ENCODE measurements around the gene ZFYVE28. TPM values are rescaled to one million over a fixed set of nuclear protein-coding genes. Genes with fewer than 3 reads are reported as not detected.
A peak's percentile ranks its signal among the peaks of the same experiment; 100 is the strongest.

ZFYVE28 gene
- total and polyA plus RNA-seq, 11 donors = 2.6 to 11.9 (median 5.5) TPM

DNA sequence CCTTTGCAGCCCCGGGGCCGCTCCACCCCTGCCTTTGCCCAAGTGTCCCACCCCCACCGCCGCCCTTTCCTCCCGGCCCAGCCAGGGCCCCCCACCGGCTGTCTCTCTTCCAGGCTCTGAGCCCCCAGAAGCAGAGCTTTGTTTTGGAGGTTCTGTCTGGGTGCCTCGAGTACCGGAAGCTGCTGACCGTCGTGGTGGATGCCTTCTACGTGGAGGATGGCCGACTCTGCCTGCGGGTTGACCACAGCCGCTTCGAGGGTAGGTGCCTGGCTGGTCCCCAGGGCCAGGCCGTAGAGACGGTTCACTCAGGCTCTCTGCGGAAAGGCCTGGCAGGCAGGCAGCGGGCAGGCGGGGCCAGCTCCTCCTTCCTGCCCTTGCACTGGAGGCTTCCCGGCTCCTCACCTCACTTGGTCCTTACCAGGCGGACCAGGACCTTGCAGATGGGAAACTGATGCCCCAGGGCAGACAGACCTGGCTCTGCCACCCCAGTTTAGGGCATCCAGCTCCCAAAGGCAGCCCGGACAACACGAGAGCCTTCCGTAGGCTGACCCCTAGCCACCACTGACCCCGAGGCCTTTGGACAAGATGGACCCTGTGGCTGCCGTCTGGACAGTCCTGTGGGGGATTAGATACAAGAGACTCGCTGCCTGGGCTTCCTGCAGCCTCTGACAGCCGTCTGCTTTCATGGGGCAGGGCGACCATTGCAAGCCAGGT, 18.5 kb upstream of the ZFYVE28 start:
- peaks cover 0 to 5% (median 0%) of the 10 kb centered on the region in 12 donors for H3K4me1 ChIP-seq
- intact Hi-C loops (cut with DNase I) = no loop called here
- TF ChIP-seq POLR2A (IDR thresholded peaks at IDR 0.05) = no peak
- TF ChIP-seq, protein P1, sequence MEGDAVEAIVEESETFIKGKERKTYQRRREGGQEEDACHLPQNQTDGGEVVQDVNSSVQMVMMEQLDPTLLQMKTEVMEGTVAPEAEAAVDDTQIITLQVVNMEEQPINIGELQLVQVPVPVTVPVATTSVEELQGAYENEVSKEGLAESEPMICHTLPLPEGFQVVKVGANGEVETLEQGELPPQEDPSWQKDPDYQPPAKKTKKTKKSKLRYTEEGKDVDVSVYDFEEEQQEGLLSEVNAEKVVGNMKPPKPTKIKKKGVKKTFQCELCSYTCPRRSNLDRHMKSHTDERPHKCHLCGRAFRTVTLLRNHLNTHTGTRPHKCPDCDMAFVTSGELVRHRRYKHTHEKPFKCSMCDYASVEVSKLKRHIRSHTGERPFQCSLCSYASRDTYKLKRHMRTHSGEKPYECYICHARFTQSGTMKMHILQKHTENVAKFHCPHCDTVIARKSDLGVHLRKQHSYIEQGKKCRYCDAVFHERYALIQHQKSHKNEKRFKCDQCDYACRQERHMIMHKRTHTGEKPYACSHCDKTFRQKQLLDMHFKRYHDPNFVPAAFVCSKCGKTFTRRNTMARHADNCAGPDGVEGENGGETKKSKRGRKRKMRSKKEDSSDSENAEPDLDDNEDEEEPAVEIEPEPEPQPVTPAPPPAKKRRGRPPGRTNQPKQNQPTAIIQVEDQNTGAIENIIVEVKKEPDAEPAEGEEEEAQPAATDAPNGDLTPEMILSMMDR (IDR thresholded peaks at IDR 0.05) = no peak
- no peaks in the 10 kb centered on the region for H3K9me3 ChIP-seq
- no peaks in the 10 kb centered on the region for H3K36me3 ChIP-seq
- H3K27me3 ChIP-seq = no peaks in the 10 kb centered on the region
- H3K4me3 ChIP-seq = no peak overlapping the region
- no peak overlapping the region for H3K27ac ChIP-seq
- WGBS, 4 donors = 80 to 90% (median 84%) methylated on average over 18 to 30 of the region's 30 CpGs
- DNase-seq (no peak), ATAC-seq (no peak)

DNA sequence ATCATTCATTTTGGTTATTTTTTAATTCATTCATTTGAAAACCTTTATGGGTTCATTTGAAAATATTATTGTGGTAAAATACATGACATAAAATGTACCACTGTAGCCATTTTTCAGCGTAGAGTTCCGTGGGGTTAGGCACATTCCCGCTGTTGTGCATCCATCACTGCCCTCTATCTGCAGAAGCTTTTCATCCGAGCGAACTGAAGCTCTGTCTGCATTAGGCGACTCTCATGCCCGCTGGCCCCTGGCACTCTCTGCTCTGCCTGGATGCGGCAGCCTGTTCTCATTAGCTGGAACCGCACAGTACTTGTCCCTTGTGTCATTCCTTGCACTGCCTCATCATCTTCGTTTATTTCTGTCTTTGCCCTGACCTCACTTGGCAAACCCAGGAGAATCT, 17.9 kb upstream of the ZFYVE28 start:
- WGBS, 4 donors = 48 to 65% (median 57%) methylated on average over 10 of the region's 10 CpGs
- Histone ChIP-seq H3K36me3 (no peaks in the 10 kb centered on the region), H3K4me3 (no peak overlapping the region), H3K9me3 (no peaks in the 10 kb centered on the region), H3K27ac (no peak overlapping the region), H3K27me3 (no peaks in the 10 kb centered on the region), H3K4me1 (peaks cover 0 to under 1% (median 0%) of the 10 kb centered on the region in 12 donors)
- ATAC-seq (no peak), DNase-seq (no peak)
- TF ChIP-seq, protein P1 (IDR thresholded peaks at IDR 0.05) = peak in 4 of 12 donors; percentile 15 to 30 (median 20)
- TF ChIP-seq POLR2A (IDR thresholded peaks at IDR 0.05) = no peak
- intact Hi-C loops (cut with DNase I) = no loop called here

DNA sequence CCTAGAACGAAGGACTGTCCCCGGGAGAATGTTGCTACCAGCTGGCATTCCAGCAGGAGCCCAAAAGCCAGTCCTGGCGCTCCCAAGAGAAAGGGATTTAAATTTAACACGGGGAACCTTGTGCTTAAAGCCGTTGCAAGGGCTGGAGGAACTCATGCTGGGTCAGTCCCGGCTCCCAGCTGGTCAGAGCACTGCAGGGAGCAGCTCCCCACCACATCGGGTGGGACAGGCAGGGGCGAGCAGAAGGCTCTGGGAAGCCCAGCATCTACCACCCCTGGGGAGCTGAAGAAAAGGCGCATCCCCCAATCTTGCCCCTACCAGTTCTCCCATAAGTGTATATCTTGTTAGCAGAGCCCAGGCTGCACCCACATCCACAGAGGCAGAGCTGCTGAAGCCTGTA, 16.0 kb upstream of the ZFYVE28 start:
- WGBS, 4 donors = 49 to 77% (median 53%) methylated on average over 4 to 9 of the region's 9 CpGs
- Histone ChIP-seq H3K36me3 (no peaks in the 10 kb centered on the region), H3K27me3 (no peaks in the 10 kb centered on the region), H3K4me3 (no peak overlapping the region), H3K4me1 (no peaks in the 10 kb centered on the region), H3K27ac (no peak overlapping the region), H3K9me3 (no peaks in the 10 kb centered on the region)
- no peak for ATAC-seq
- TF ChIP-seq POLR2A (IDR thresholded peaks at IDR 0.05) = no peak
- TF ChIP-seq, protein P1 (IDR thresholded peaks at IDR 0.05) = no peak
- intact Hi-C loops (cut with DNase I) = no loop called here
- no peak for DNase-seq

DNA sequence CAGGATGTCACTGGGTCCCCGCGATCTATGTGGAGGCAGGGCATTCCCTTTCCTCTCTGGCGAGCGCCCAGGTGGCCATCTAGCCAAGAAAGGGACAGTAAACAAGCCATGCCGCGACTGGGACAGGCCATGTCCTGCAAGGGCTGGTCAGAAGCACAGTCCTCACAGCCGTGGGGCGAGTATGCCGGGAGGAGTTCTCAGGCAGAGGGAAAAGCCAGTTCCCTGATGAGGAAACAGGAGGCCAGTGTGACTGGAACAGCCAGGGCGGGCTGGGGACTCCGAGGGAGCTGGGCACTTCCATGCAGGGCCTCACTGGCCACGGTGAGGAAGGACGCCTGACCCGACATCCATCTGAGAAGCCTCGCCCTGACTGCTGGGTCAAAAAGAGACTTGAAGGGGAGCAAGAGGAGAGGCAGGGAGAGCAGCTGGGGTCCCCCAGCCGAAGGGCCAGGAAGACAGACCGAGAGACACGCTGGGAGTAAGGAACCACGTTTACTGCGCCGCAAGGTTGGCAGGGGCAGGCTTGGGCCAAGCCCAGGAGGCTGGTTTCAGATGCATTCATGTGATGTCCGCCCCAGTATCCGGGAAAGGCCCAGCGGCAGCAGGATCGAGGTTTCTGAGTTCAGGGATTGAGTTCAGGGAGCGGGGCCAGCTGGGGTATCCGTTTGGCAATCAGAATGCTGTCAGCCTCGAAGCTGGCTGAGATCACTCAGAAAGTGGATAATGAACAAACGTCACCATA, 15.3 kb upstream of the ZFYVE28 start:
- H3K27me3 ChIP-seq = no peaks in the 10 kb centered on the region
- 66 to 82% (median 72%) methylated on average over 20 to 29 of the region's 29 CpGs for WGBS, 4 donors
- no peak overlapping the region for H3K4me3 ChIP-seq
- H3K9me3 ChIP-seq = no peaks in the 10 kb centered on the region
- intact Hi-C loops (cut with DNase I) = no loop called here
- H3K4me1 ChIP-seq = no peaks in the 10 kb centered on the region
- DNase-seq (no peak), ATAC-seq (no peak)
- TF ChIP-seq, protein P1 (IDR thresholded peaks at IDR 0.05) = no peak
- TF ChIP-seq POLR2A (IDR thresholded peaks at IDR 0.05) = no peak
- H3K36me3 ChIP-seq = no peaks in the 10 kb centered on the region
- H3K27ac ChIP-seq = no peak overlapping the region
